GM23338 (cell line): ENCODE measurements around the gene ROR1.

ENCODE experiments used
- CTCF ChIP-seq, 2 experiments: fragments of 200-600 bp in 1 of 2; sonication (generic) in 1 of 2; conservative IDR thresholded peaks; 2 replicates each; pipeline versions ENCODE4 v1.5.1 to v1.6.1; 2016 to 2017; ENCODE audit warnings: antibody characterized with exemption in 2 of 2, low read depth in 2 of 2, mild to moderate bottlenecking in 2 of 2, moderate library complexity in 1 of 2
- JUNB ChIP-seq: IDR thresholded peaks from one replicate; pipeline ENCODE4 v1.6.1; 2016; ENCODE audit warnings: antibody characterized with exemption; ENCODE audit not compliant: unreplicated experiment
- NANOG ChIP-seq: IDR thresholded peaks from 2 replicates; pipeline ENCODE4 v1.6.1; 2016; ENCODE audit warnings: antibody characterized with exemption, borderline replicate concordance
- POLR2AphosphoS5 ChIP-seq: IDR thresholded peaks from 2 replicates; pipeline ENCODE4 v1.6.1; 2016; ENCODE audit warnings: antibody characterized with exemption, low read depth
- ZNF331 ChIP-seq: fragments of 250-450 bp; sonication (Bioruptor Pico); IDR thresholded peaks from 2 replicates; pipeline ENCODE4 v1.5.0; 2020; ENCODE audit warnings: low read depth, mild to moderate bottlenecking, moderate library complexity

GRCh38 chr1:63887809-63888208 lies 114.0 kb downstream of the ROR1 start:
- TF ChIP-seq CTCF (conservative IDR thresholded peaks at IDR 0.05; ENCODE audit: low read depth in 2 of 2) (no peak), NANOG (no peak), ZNF331 (no peak), POLR2AphosphoS5 (no peak), JUNB (no peak)
